CD14-positive monocyte (primary cell): ENCODE data around the gene GSDME. TPM values are rescaled to one million over a fixed set of nuclear protein-coding genes. Genes with fewer than 3 reads are reported as not detected.

Source experiments
- DNase-seq, 3 donors: peaks; one replicate each; pipeline ENCODE4 v3.0.0-alpha.2; 2011 to 2022
- H2AFZ ChIP-seq: 2 replicates; pipeline ENCODE4 v1.6.0; 2012; ENCODE audit warnings: mild to moderate bottlenecking, low read depth, low read length, inconsistent platforms; ENCODE audit not compliant: insufficient read depth, poor library complexity, severe bottlenecking
- H3K27ac ChIP-seq, 2 donors: 1 replicate in 1 of 2; 2 replicates in 1 of 2; pipeline ENCODE4 v1.5.1; 2012 to 2013; ENCODE audit warnings: low read length in 2 of 2, control low read depth in 1 of 2, inconsistent platforms in 1 of 2, low read depth in 1 of 2, mild to moderate bottlenecking in 1 of 2
- H3K27me3 ChIP-seq, 2 donors: one replicate each; pipeline versions ENCODE4 v1.6.0 to v1.6.1; 2011 to 2013; ENCODE audit warnings: low read length in 2 of 2; ENCODE audit not compliant: control insufficient read depth in 2 of 2, insufficient read depth in 2 of 2
- H3K36me3 ChIP-seq, 2 donors: replicated peaks in 1 of 2; 1 replicate in 1 of 2; 2 replicates in 1 of 2; pipeline versions ENCODE4 v1.5.1 to v1.6.1; 2012 to 2013; ENCODE audit warnings: low read length in 2 of 2, control low read depth in 1 of 2, inconsistent platforms in 1 of 2, mild to moderate bottlenecking in 1 of 2; ENCODE audit not compliant: insufficient read depth in 2 of 2, control insufficient read depth in 1 of 2
- H3K4me1 ChIP-seq, 2 donors: 1 replicate in 1 of 2; 2 replicates in 1 of 2; pipeline versions ENCODE4 v1.5.1 to v1.6.1; 2012 to 2013; ENCODE audit warnings: low read length in 2 of 2, control low read depth in 1 of 2, inconsistent platforms in 1 of 2, mild to moderate bottlenecking in 1 of 2, moderate library complexity in 1 of 2; ENCODE audit not compliant: insufficient read depth in 2 of 2, control insufficient read depth in 1 of 2
- H3K4me2 ChIP-seq: replicated peaks from 2 replicates; pipeline ENCODE3; 2012; ENCODE audit warnings: low read length, moderate library complexity, mild to moderate bottlenecking; ENCODE audit not compliant: poor library complexity, severe bottlenecking; ENCODE audit errors: extremely low read depth
- H3K4me3 ChIP-seq, 3 experiments: fragments of 200-600 bp in 1 of 3; sonication (generic) in 1 of 3; replicated peaks in 1 of 3; 1 replicate in 2 of 3; 2 replicates in 1 of 3; pipeline ENCODE4 v1.5.1; 2011 to 2013; ENCODE audit warnings: low read length in 3 of 3, mild to moderate bottlenecking in 3 of 3, control low read depth in 2 of 3, low read depth in 2 of 3, inconsistent platforms in 1 of 3, moderate library complexity in 1 of 3
- H3K79me2 ChIP-seq: 2 replicates; pipeline ENCODE4 v1.6.0; 2012; ENCODE audit warnings: mild to moderate bottlenecking, control low read depth, inconsistent platforms, low read length, moderate library complexity; ENCODE audit not compliant: insufficient read depth
- H3K9ac ChIP-seq: 2 replicates; pipeline ENCODE4 v1.6.0; 2017; ENCODE audit warnings: low read length, mild to moderate bottlenecking; ENCODE audit not compliant: insufficient read depth, poor library complexity, severe bottlenecking
- H3K9me3 ChIP-seq, 2 donors: replicated peaks in 1 of 2; 1 replicate in 1 of 2; 2 replicates in 1 of 2; pipeline versions ENCODE4 v1.5.1 to v1.6.1; 2012 to 2013; ENCODE audit warnings: low read length in 2 of 2, control low read depth in 1 of 2; ENCODE audit not compliant: control insufficient read depth in 1 of 2, insufficient read depth in 1 of 2
- H4K20me1 ChIP-seq: 2 replicates; pipeline ENCODE4 v1.6.0; 2012; ENCODE audit warnings: mild to moderate bottlenecking, low read length, control low read depth, moderate library complexity; ENCODE audit not compliant: insufficient read depth
- H3K27ac Mint-ChIP-seq, 7 donors: one replicate each; pipeline ENCODE4 v1.8.0; 2020; ENCODE audit warnings: mild to moderate bottlenecking in 7 of 7, mixed read lengths in 7 of 7, moderate library complexity in 6 of 7, inconsistent platforms in 2 of 7
- H3K27me3 Mint-ChIP-seq, 3 donors: one replicate each; pipeline ENCODE4 v1.8.0; 2021 to 2022; ENCODE audit warnings: low read depth in 3 of 3, mild to moderate bottlenecking in 3 of 3, mixed read lengths in 3 of 3, moderate library complexity in 3 of 3, inconsistent platforms in 1 of 3
- H3K36me3 Mint-ChIP-seq, 2 donors: one replicate each; pipeline ENCODE4 v1.8.0; 2020; ENCODE audit warnings: mixed read lengths in 2 of 2, inconsistent platforms in 1 of 2, mild to moderate bottlenecking in 1 of 2
- H3K4me1 Mint-ChIP-seq: one replicate; pipeline ENCODE4 v1.8.0; 2020; ENCODE audit warnings: mild to moderate bottlenecking, mixed read lengths
- H3K4me3 Mint-ChIP-seq, 2 donors: one replicate each; pipeline ENCODE4 v1.8.0; 2020; ENCODE audit warnings: mild to moderate bottlenecking in 2 of 2, mixed read lengths in 2 of 2, moderate library complexity in 1 of 2
- H3K9me3 Mint-ChIP-seq, 7 donors: one replicate each; pipeline ENCODE4 v1.8.0; 2020 to 2022; ENCODE audit warnings: mixed read lengths in 7 of 7, mild to moderate bottlenecking in 6 of 7, moderate library complexity in 6 of 7, inconsistent platforms in 2 of 7
- WGBS: methylation state at CpG from one replicate; pipeline ENCODE4 v1.1.5; 2013; ENCODE audit warnings: missing lambda C conversion rate; ENCODE audit not compliant: insufficient coverage; 5-methylcytosine and 5-hydroxymethylcytosine counted together
- intact Hi-C, 2 donors: fragments of 100-400 bp; cut with micrococcal nuclease; formaldehyde crosslinking; loops; one replicate each; pipeline versions ENCODE4 v1.15.0 to v1.15.1; 2023
- polyA plus RNA-seq, 3 donors: library from polyadenylated mRNA; depleted of rRNA in 1 of 3; unstranded in 2 of 3; stranded (reverse) in 1 of 3; fragments of 300-500 nt in 2 of 3; fragments of >200 nt in 1 of 3; fragmentation: Illumina TruSeq in 2 of 3; gene quantifications; 1 replicate in 2 of 3; 2 replicates in 1 of 3; pipeline ENCODE4 v1.2.3, GENCODE V29; 2012 to 2021
- TF ChIP-seq, protein P1 (sequence below): fragments of 200-600 bp; IDR thresholded peaks from one replicate; pipeline ENCODE4 v1.8.0; 2022; ENCODE audit warnings: antibody characterized with exemption, mild to moderate bottlenecking

The GSDME gene
- polyA plus RNA-seq, 3 donors, result 1.3 to 2.3 TPM; not detected in 1

- H4K20me1 ChIP-seq, result no peaks in the 10 kb centered on the region
- H3K27ac ChIP-seq, result peak overlapping the region; percentile 88 to 98
- no peaks in the 10 kb centered on the region for H3K36me3 ChIP-seq
- 67% methylated on average over 1 of the region's 4 CpGs for WGBS
- peaks cover 27% of the 10 kb centered on the region for H3K4me1 Mint-ChIP-seq
- intact Hi-C loops, result loop anchor here in 1 of 2 donors (10.0 kb wide), 1 partner anchor 48 kb away; no protein-coding TSS in a partner anchor
- no peak overlapping the region for H2AFZ ChIP-seq
- H3K27me3 Mint-ChIP-seq, result no peaks in the 10 kb centered on the region
- peaks cover 0 to 13% of the 10 kb centered on the region in 2 donors for H3K9me3 ChIP-seq
- peak; percentile 87 to 97 (median 93) for DNase-seq
- H3K27me3 ChIP-seq, result no peaks in the 10 kb centered on the region
- H3K4me3 Mint-ChIP-seq, result peak overlapping the region in 1 of 2 donors; percentile 70
- peak overlapping the region; percentile 8 for H3K4me2 ChIP-seq
- H3K9me3 Mint-ChIP-seq, result peaks cover 6 to 15% (median 11%) of the 10 kb centered on the region in 7 donors
- H3K79me2 ChIP-seq, result no peaks in the 10 kb centered on the region
- peak overlapping the region; percentile 68 for H3K9ac ChIP-seq
- H3K36me3 Mint-ChIP-seq, result peaks cover 0 to 2% of the 10 kb centered on the region in 2 donors
- peaks cover 30 to 37% of the 10 kb centered on the region in 2 donors for H3K4me1 ChIP-seq
- TF ChIP-seq, protein P1, sequence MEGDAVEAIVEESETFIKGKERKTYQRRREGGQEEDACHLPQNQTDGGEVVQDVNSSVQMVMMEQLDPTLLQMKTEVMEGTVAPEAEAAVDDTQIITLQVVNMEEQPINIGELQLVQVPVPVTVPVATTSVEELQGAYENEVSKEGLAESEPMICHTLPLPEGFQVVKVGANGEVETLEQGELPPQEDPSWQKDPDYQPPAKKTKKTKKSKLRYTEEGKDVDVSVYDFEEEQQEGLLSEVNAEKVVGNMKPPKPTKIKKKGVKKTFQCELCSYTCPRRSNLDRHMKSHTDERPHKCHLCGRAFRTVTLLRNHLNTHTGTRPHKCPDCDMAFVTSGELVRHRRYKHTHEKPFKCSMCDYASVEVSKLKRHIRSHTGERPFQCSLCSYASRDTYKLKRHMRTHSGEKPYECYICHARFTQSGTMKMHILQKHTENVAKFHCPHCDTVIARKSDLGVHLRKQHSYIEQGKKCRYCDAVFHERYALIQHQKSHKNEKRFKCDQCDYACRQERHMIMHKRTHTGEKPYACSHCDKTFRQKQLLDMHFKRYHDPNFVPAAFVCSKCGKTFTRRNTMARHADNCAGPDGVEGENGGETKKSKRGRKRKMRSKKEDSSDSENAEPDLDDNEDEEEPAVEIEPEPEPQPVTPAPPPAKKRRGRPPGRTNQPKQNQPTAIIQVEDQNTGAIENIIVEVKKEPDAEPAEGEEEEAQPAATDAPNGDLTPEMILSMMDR, result no peak
- peak overlapping the region; percentile 97 to 100 (median 99) for H3K27ac Mint-ChIP-seq
- H3K4me3 ChIP-seq, result no peak overlapping the region
Observed at GRCh38 chr7:24786306-24786705, 29.0 kb upstream of the GSDME start.

GRCh38 chr7:24784277-24784676 is 27.0 kb upstream of the GSDME start:
- Histone ChIP-seq H3K27ac (no peak overlapping the region), H3K4me3 (no peak overlapping the region), H3K27me3 (no peaks in the 10 kb centered on the region), H3K36me3 (no peaks in the 10 kb centered on the region), H3K79me2 (no peaks in the 10 kb centered on the region), H3K9ac (no peak overlapping the region), H2AFZ (no peak overlapping the region), H3K4me1 (peaks cover 50 to 57% of the 10 kb centered on the region in 2 donors), H3K9me3 (peaks cover 0 to 11% of the 10 kb centered on the region in 2 donors), H3K4me2 (no peak overlapping the region), H4K20me1 (no peaks in the 10 kb centered on the region)
- Mint-ChIP-seq H3K27ac (peak overlapping the region in 2 of 7 donors; percentile 20 to 25), H3K27me3 (peaks cover 0 to 4% (median 0%) of the 10 kb centered on the region in 3 donors), H3K4me1 (peaks cover 48% of the 10 kb centered on the region), H3K9me3 (peaks cover 6 to 12% (median 10%) of the 10 kb centered on the region in 7 donors), H3K36me3 (peaks cover 1 to 6% of the 10 kb centered on the region in 2 donors), H3K4me3 (no peak overlapping the region)
- intact Hi-C loops, result loop anchor here in 1 of 2 donors (10.0 kb wide), 1 partner anchor 51 kb away; no protein-coding TSS in a partner anchor
- WGBS, result 98% methylated on average over 4 of the region's 5 CpGs
- TF ChIP-seq, protein P1, result no peak
- no peak for DNase-seq
